Uterus (tissue), 2 donors: ENCODE results near the gene ARHGAP10.

ENCODE experiments used
- POLR2A ChIP-seq, 2 donors: fragments of 450-650 bp; IDR thresholded peaks; one replicate each; pipeline ENCODE4 v1.6.1; 2016; ENCODE audit warnings: antibody characterized with exemption in 2 of 2, mild to moderate bottlenecking in 1 of 2, moderate library complexity in 1 of 2
- TF ChIP-seq, protein P1 (sequence below), 4 experiments: fragments of 200-600 bp in 2 of 4; fragments of 450-650 bp in 2 of 4; sonication (generic) in 2 of 4; IDR thresholded peaks; one replicate each; pipeline ENCODE4 v1.5.1; 2016 to 2019; ENCODE audit warnings: antibody characterized with exemption in 4 of 4, mild to moderate bottlenecking in 2 of 4, moderate library complexity in 1 of 4

DNA sequence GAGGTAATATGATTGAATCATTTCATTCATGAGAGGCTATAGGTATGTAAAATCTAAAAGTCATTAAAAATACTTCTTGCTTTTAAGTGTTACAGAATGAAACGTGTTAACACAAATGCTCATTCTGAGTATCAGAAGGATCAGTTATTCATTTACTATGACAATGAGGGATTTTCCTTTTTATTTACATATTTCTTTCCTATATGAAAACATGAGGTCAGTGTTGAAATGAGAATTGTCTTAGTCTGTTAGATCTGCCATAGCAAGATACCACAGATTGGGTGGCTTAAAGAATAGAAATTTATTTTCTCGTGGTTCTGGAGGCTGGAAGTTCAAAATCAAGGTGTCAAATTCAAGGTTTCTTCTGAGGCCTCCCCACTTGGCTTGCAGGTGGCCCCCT is 181.2 kb downstream of the ARHGAP10 start:
- TF ChIP-seq, protein P1, sequence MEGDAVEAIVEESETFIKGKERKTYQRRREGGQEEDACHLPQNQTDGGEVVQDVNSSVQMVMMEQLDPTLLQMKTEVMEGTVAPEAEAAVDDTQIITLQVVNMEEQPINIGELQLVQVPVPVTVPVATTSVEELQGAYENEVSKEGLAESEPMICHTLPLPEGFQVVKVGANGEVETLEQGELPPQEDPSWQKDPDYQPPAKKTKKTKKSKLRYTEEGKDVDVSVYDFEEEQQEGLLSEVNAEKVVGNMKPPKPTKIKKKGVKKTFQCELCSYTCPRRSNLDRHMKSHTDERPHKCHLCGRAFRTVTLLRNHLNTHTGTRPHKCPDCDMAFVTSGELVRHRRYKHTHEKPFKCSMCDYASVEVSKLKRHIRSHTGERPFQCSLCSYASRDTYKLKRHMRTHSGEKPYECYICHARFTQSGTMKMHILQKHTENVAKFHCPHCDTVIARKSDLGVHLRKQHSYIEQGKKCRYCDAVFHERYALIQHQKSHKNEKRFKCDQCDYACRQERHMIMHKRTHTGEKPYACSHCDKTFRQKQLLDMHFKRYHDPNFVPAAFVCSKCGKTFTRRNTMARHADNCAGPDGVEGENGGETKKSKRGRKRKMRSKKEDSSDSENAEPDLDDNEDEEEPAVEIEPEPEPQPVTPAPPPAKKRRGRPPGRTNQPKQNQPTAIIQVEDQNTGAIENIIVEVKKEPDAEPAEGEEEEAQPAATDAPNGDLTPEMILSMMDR (IDR thresholded peaks at IDR 0.05): no peak
- TF ChIP-seq POLR2A (IDR thresholded peaks at IDR 0.05): no peak
